ENCODE data around the gene SETD3.

SETD3 gene

GRCh38 chr14:99401211-99401610 lies 79.4 kb downstream of the SETD3 start:
- TF ChIP-seq CREB1 (IDR thresholded peaks at IDR 0.05; ENCODE audit: low read depth): no peak
- TF ChIP-seq RAD21 (IDR thresholded peaks at IDR 0.05; ENCODE audit: low read depth): no peak
- no peak for TF ChIP-seq ZBTB7A (IDR thresholded peaks at IDR 0.05; ENCODE audit: low read depth)
- no peak for TF ChIP-seq FOXM1 (IDR thresholded peaks at IDR 0.05; ENCODE audit: borderline replicate concordance, low read depth)
- TF ChIP-seq NFIC (IDR thresholded peaks at IDR 0.05): no peak
- no peak for TF ChIP-seq CEBPB (IDR thresholded peaks at IDR 0.05)
- no peak for TF ChIP-seq TCF12 (IDR thresholded peaks at IDR 0.05; ENCODE audit: low read depth)
- no peak for TF ChIP-seq REST (IDR thresholded peaks at IDR 0.05; ENCODE audit: low read depth)

DNA sequence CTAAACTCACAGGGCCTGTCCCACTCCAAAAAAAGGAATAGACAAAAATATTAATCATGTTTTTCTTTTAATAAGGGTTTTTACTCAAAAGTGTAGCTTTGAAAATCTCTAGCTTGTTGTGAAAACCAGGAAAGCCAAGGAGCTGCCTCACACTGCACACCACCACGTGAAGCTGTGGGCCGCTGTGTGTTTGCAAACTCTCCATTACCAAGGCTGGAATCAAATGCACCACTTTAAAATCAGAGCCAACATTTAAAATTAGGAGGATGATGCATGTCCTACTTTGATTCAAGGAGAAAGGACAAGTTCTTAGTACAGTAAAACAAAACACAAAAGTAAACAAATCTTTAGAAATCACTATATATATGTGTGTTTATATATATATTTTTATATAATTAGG lies 83.0 kb downstream of the SETD3 start:
- TF ChIP-seq EGR1 (IDR thresholded peaks at IDR 0.05) (no peak), CEBPB (IDR thresholded peaks at IDR 0.05) (no peak), YY1 (IDR thresholded peaks at IDR 0.05; ENCODE audit: low read depth) (no peak), FOXM1 (IDR thresholded peaks at IDR 0.05; ENCODE audit: borderline replicate concordance, low read depth) (no peak), EP300 (IDR thresholded peaks at IDR 0.05; ENCODE audit: borderline replicate concordance) (no peak), RAD21 (IDR thresholded peaks at IDR 0.05; ENCODE audit: low read depth) (no peak)
- TF ChIP-seq, protein P1, sequence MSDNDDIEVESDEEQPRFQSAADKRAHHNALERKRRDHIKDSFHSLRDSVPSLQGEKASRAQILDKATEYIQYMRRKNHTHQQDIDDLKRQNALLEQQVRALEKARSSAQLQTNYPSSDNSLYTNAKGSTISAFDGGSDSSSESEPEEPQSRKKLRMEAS (IDR thresholded peaks at IDR 0.05): no peak

DNA sequence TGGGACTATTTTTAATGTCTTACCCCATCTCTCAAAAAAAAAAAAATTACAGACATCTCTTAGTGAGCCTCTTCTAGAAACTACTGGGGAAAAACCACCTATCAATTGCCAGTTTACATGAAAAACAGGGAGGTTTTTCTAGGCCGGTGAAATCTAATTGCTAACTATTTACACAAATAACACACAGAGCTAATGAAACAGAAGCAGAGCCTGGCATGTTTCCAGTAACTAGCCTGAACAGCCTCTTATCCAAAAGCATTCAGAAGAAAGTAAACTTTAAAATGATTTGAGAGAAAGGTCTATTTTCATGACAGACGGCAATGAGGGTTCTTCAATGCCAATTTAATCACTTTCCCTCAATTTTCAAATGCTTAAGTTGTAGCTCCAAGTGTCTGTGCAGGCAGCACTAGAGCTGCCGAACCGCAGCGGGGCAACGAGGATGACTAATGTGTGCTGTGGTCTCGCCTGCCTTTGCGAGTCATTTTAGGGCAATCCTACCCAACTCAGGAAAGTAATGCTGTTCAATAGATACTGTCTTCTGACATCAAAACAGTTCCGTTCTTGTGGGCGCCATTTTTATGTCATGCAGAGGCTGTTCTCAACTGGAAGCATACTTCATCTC lies 84.6 kb downstream of the SETD3 start:
- TF ChIP-seq NFIC (IDR thresholded peaks at IDR 0.05): no peak

DNA sequence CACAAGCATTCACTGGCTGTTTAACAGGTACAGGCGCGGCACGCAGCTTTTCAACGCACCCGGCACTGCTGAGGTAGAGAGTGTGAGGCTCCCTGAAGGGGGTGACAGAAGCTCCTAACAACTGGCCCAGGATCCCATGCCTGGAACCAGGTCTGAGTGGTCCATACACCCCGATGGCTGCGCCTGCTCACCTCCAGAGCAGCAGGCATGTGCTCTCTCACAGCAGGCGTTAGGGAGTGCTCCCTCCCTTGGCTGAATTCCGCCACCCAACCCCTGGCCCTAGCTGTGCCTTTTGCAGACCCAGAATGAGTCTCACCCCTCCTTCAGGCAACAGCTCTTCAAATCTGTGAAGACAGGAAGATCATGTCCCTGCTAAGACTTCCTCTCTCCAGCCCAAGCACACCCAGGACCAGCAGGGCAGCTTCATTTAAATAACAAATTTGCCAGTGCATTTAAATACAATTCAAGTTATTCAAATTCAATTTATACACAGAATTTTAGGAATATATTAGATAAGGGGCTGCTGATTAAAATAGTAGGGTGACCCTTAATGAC lies 86.0 kb downstream of the SETD3 start:
- TF ChIP-seq RAD21 (IDR thresholded peaks at IDR 0.05; ENCODE audit: low read depth) (no peak), ZBTB7A (IDR thresholded peaks at IDR 0.05; ENCODE audit: low read depth) (no peak), REST (IDR thresholded peaks at IDR 0.05; ENCODE audit: low read depth) (no peak), CEBPB (IDR thresholded peaks at IDR 0.05) (no peak), TCF12 (IDR thresholded peaks at IDR 0.05; ENCODE audit: low read depth) (no peak), FOXM1 (IDR thresholded peaks at IDR 0.05; ENCODE audit: borderline replicate concordance, low read depth) (no peak), NFIC (IDR thresholded peaks at IDR 0.05) (no peak), EP300 (IDR thresholded peaks at IDR 0.05; ENCODE audit: borderline replicate concordance) (no peak), CREB1 (IDR thresholded peaks at IDR 0.05; ENCODE audit: low read depth) (no peak), YY1 (IDR thresholded peaks at IDR 0.05; ENCODE audit: low read depth) (no peak), TAF1 (IDR thresholded peaks at IDR 0.05; ENCODE audit: low read depth) (no peak), EGR1 (IDR thresholded peaks at IDR 0.05) (no peak), TEAD4 (IDR thresholded peaks at IDR 0.05) (no peak)
- TF ChIP-seq, protein P2, sequence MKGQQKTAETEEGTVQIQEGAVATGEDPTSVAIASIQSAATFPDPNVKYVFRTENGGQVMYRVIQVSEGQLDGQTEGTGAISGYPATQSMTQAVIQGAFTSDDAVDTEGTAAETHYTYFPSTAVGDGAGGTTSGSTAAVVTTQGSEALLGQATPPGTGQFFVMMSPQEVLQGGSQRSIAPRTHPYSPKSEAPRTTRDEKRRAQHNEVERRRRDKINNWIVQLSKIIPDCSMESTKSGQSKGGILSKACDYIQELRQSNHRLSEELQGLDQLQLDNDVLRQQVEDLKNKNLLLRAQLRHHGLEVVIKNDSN (IDR thresholded peaks at IDR 0.05): no peak
- TF ChIP-seq, protein P1 (IDR thresholded peaks at IDR 0.05): no peak

DNA sequence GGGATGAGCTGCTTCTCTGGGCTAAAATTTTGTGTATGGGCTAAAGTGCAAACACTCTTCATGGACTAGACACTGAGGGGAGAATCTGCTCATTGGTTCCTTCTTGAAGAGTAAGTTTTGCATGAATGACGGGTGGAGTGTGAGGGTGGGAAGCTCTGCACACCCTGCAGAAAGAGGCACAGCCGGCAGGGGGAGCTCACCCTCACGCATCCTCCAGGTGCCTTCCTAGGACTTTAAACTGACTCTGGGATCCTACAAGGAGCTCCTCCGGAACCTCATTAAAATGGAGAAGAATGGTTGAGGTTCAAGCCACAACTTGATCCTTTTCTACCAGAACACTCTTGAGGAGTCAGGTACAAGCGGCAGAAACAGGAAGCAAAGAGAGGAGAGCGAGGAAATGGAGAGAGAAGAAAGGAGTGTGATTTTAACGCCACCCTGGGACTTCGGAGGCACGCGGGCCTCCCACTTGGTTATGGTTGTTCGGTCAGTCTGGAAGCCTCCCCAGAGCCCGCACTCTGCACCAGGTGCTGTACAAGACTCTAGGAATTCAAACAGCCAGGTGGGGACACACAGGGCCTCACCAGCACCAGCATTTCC lies 87.5 kb downstream of the SETD3 start:
- no peak for TF ChIP-seq FOXM1 (IDR thresholded peaks at IDR 0.05; ENCODE audit: borderline replicate concordance, low read depth)
- TF ChIP-seq RAD21 (IDR thresholded peaks at IDR 0.05; ENCODE audit: low read depth): peak; percentile 52
- TF ChIP-seq, protein P2 (IDR thresholded peaks at IDR 0.05): no peak
- TF ChIP-seq, protein P1 (IDR thresholded peaks at IDR 0.05): no peak
- no peak for TF ChIP-seq CEBPB (IDR thresholded peaks at IDR 0.05)
- TF ChIP-seq EGR1 (IDR thresholded peaks at IDR 0.05): no peak

- TF ChIP-seq, protein P1 (IDR thresholded peaks at IDR 0.05): no peak
- no peak for TF ChIP-seq REST (IDR thresholded peaks at IDR 0.05; ENCODE audit: low read depth)
- TF ChIP-seq TEAD4 (IDR thresholded peaks at IDR 0.05): no peak
- no peak for TF ChIP-seq TAF1 (IDR thresholded peaks at IDR 0.05; ENCODE audit: low read depth)
- TF ChIP-seq FOXM1 (IDR thresholded peaks at IDR 0.05; ENCODE audit: borderline replicate concordance, low read depth): no peak
- no peak for TF ChIP-seq YY1 (IDR thresholded peaks at IDR 0.05; ENCODE audit: low read depth)
- no peak for TF ChIP-seq EGR1 (IDR thresholded peaks at IDR 0.05)
- no peak for TF ChIP-seq NFIC (IDR thresholded peaks at IDR 0.05)
- no peak for TF ChIP-seq TCF12 (IDR thresholded peaks at IDR 0.05; ENCODE audit: low read depth)
Observed at GRCh38 chr14:99391671-99392070, 89.0 kb downstream of the SETD3 start.

Measured in Ishikawa (cell line).